HG02759 (cell line): ENCODE data around the gene RRP1.
"Not testable (repeated sequence)": the region's sequence is repeated elsewhere in the genome, so short reads cannot be mapped to it uniquely, and the experiment has no call there.

Source experiments
- ATAC-seq: cut with Tn5 transposase; IDR thresholded peaks from one replicate; pipeline ENCODE4 v1.9.1; 2021; ENCODE audit warnings: mild to moderate bottlenecking, moderate library complexity; ENCODE audit not compliant: unreplicated experiment

Gene RRP1

GRCh38 chr21:43815107-43815613 is 25.8 kb downstream of the RRP1 start:
- no peak for ATAC-seq

- ATAC-seq: no peak
Observed at GRCh38 chr21:43815991-43816390, 26.6 kb downstream of the RRP1 start.

- no peak for ATAC-seq
Observed at GRCh38 chr21:43816611-43817071, 27.3 kb downstream of the RRP1 start.

DNA sequence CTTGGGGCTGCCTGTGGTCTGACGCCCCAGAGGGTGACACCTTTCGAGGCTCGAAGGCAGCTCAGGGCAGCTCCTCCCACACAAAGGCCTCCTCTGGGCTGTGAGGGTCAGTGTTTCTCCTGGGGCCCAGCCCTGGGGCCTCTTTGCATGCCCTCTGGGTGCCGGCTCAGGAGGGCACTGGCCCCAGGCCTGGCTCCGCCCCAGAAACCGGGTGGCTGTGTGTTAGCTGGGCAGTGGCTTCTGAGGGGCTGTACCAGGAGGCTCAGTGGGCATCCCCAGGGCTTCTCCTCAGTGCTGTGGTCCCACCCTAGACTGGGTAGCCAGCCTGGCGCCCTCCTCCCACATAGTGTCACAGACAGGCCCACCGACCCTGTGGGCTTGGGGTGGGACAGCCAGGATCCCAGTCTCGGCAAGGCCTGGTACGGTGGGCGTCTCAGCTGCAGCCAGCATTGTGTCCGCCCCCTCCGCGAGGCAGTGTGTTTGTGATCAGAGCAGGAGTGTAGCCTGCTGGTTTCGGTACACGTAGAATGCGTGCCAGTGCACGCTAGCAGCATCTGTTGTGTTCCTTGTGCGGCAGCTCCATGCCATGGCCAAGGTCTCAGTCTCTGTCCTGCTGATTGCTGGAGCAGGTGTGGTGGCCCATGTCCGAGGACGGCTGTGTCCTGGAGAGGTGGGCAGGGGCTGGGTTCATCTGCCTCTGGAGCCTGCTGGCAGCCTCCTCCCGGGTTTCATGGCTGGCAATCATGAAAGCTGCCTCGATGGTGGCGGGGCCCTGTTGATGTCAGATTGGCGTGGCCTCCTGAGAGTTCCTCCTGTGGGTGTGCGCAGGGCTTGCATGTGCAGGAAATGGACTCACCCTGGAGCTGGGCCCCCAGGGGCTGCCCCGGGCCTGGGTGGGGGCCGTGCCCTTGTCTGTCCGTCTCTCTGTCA is 28.0 kb downstream of the RRP1 start:
- no peak for ATAC-seq

DNA sequence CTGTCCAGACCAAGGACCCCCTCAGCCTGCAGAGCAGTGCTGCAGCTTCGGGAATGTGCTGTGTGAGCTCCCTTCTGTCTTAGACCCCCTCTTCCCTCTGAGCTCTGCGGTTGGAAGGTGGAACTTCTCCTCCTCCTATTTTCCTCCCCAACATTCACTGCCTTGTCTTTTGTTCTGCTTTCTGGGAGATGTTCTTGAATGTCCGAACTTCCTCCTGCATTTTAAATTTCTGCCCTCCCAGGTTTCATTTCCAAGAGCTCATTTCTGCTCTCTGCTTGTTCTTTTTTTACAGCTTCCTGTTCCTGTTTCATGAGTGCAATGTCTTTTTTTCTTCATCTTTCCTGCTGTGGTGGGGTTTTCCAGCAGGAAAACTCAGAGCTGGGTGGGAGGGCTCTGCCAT is 29.3 kb downstream of the RRP1 start:
- no peak for ATAC-seq

DNA sequence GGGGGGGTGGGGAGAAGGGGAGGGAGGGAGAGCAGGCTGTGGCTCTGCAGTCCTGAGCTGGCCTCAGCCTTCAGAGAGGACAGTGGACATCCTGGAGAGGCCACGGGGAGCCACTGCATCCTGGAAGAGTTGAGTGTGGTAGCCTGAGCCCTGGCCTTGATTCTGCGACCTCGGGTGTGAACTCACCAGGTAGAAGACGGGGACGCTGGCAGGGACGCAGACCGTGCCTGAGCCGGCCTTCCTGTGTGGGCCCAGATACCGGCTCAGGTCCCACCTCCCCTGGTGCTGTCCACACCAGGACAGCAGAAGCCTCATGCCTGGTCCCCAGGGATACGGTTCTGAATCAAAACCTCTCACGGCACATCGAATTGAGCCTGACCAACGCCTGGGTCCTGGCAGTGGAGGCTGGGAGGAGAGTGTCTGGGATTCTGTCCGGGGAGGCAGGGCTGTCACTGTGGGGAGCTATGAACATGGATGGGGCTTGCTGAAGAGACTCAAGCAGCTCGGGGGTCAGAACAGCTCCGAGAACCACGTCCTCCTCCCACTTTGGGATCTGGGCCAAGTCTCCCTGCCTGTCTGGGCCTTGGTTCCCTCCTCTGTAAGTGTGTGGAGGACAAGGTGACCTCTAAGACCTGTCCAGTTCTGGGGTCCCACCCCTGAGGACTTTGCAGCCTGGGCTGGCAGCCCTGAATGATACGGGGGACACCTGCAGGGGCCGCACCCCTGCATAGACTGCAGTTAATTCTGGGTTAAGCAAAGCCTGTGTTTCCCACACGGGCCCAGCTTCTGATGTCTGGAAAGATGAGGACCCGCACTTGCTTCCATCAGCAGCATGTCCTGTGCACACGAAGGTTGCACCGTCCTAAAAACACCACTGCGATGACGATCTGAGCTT is 30.4 kb downstream of the RRP1 start:
- ATAC-seq: no peak

DNA sequence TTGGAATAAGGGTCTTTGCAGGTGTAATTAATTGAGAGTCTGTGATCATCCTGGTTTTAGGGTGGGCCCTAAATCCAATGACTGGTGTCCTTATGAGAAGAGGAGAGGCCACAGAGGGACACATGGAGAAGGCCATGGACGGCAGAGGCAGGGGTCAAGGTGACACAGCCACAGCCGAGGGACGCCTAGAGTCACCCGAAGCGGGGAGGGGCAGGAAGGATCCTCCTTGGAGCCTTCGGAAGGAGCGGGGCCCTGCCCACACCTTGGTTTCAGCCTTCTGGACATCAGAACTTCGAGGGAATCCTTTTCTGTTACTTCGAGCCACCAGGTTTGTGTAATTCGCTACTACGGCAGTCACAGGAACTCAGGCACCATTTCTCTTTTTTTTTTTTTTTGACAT is 31.1 kb downstream of the RRP1 start:
- no peak for ATAC-seq

GRCh38 chr21:43822166-43822565 is 32.8 kb downstream of the RRP1 start:
- ATAC-seq: not testable (repeated sequence)

GRCh38 chr21:43822741-43823140 is 33.4 kb downstream of the RRP1 start:
- not testable (repeated sequence) for ATAC-seq

DNA sequence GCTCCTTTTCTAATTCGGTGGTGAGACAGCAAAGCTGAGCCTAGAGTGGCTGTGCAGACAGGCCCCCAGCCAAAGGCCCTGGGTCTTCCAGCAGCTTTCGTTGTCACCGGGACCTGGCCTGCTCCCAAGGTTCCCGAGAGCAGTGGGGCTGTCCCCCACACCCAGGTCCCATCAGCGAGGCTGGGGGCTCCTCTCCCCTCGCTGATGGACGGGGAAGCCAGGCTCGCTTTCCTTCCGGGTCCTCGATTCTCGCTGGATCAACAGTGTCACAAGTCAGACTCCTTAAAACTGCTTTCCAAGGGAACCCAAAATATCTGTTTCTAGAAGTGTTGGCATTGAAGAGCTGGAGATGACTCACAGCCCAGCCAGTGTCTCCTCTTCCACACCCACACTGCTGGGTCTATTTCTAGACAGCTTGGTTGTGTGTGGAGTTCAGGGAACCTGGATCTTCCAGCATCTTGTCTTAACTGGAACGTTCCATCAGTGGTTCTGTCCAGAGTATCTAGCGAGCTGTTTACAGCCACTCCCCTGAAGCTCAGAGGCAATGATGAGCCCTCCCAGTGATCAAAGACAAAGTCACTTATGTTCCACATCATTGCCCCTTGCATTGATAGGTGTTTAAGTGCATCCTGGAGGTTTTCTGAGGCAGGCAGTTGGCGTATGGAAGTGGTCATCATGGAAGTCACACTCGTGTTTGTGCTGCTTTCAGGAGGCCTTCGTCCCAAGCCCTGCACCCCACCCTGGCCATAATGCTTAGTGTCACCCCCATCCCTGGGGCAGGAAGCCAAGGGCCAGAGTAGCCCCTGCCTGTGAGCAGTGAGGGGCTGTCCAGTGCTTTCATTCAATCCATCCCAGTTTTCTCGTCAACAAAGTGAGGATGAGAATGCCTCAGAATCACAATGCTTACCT is 35.2 kb downstream of the RRP1 start:
- ATAC-seq: no peak

DNA sequence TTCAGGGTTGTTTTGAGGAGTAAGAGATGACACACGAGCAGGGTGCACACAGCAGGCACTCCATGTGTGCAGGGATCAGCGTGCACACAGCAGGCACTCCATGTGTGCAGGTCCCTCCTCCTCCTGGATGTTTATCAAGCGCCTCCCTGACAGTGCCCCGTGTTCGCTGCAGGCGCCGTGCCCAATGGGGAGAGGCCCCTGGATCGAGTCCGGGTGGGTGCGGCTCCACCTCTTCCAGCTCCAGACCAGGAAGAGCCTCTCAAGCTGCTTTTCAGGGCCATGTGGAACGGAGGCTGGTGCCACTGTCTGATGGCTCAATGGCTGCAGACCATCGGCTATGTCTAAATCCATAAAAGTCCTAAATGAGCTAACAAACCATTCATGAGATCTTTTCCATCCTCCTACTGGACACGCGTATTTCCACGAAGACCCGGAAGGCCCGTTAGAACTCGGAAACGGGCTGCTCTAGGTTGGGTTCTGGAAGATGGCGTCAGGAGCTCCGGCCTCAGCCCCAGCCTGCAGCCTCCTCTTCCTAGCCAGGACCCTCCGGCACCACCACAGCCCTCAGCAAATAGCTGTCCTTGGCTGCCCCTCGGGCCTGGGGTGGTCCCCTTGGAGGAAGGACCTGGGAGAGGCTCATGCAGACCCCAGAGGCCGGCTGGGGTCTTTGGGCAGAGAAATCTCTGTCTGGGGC is 36.0 kb downstream of the RRP1 start:
- ATAC-seq: no peak

- no peak for ATAC-seq
Observed at GRCh38 chr21:43825936-43826622, 36.7 kb downstream of the RRP1 start.

- ATAC-seq: no peak
Observed at GRCh38 chr21:43826623-43826974, 37.2 kb downstream of the RRP1 start.

- ATAC-seq: no peak
Observed at GRCh38 chr21:43827015-43827611, 37.7 kb downstream of the RRP1 start.

GRCh38 chr21:43829161-43829560 is 39.8 kb downstream of the RRP1 start:
- no peak for ATAC-seq

DNA sequence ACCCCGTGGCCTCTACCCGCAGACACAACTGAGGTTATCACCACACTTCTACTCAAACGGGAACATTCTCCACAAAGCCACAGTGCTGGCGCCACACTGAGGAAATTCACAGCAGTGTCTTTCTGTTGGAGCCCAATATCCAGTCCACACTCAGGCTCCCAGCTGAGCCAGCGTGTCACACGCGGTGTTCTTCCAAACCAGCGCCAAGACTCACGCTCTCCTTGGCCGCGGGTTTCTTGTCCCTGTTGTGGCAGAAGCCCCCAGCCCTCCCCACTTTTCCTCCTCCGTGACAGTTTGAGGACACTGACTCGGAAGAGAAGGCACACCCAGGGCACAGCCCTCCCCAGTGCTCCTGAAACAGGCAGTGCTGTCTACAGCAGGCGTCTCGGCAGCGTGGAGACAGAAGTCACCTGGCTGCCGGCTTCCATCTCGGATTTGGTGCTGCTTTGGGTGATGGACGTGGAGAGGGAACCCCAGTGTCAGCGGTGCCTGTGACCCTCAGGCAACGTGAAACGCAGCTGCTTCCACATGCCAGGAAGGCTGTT is 40.3 kb downstream of the RRP1 start:
- no peak for ATAC-seq

DNA sequence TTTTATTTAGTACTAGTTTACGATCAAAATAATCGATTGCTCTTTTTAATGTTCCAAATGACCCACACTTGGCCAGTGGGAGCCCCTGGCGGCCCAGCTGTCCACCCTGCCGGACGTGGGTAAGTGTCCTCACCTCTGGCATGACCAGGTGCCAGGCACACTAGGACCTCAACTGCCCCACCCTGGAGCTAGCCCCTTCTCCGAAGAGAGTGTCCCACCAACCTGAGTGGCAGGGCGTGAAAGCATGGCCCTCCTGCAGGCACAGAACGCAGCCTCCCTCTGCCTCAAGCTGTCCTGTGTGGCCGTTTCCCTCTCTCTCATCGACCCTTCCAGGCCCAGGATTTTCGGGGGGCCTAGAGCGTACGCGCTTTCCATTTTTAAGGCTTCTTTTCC is 42.8 kb downstream of the RRP1 start:
- ATAC-seq: no peak

DNA sequence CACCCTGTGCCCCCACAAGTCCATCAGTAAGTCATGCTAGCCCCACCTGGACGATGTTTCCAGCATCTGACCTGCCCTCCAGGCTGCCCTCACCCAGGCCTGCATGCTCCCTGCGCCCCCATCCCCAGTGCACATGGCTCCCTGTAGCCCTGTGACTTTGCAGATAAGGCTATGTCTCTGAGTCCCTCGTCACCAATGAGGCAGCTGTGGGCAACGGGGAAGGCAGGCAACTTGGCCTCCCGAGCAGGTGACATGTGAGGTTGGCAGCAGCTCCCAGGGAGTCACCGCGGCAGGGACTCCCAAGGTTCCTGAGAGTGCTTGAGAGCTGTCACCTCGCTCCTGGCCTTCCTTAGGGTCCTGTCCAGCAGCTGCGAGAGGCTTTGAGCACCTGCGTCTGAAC is 43.3 kb downstream of the RRP1 start:
- ATAC-seq: no peak
